A673 (cell line): ENCODE measurements around the gene LMCD1. TPM values are rescaled to one million over a fixed set of nuclear protein-coding genes. Genes with fewer than 3 reads are reported as not detected.

Experiments
- BruUV-seq: library from RNA; stranded (reverse); fragments of 400-500 nt; replicated peaks from 2 replicates; lab custom pipeline; 2021; lab: Mats Ljungman, UMichigan
- CTCF ChIA-PET: fragments of 300-600 bp; sonication (Branson Sonifier 250); formaldehyde crosslinking; loops from one replicate; lab custom pipeline; 2022; ENCODE audit warnings: antibody characterized with exemption; lab: Charles Lee
- POLR2A ChIA-PET: fragments of 300-600 bp; sonication (Branson Sonifier 250); formaldehyde crosslinking; loops from one replicate; lab custom pipeline; 2022; ENCODE audit warnings: antibody characterized with exemption; ENCODE audit not compliant: low non-redundant PET; lab: Charles Lee
- DNase-seq: peaks from one replicate; pipeline ENCODE4 v3.0.0-alpha.2; 2015; ENCODE audit warnings: low spot score
- H3K27ac ChIP-seq: fragments of 200-600 bp; sonication (generic); 2 replicates; pipeline ENCODE4 v1.5.1; 2016; ENCODE audit warnings: mixed run types, low read depth, mild to moderate bottlenecking, mixed read lengths, antibody characterized with exemption, low read length; ENCODE audit not compliant: poor library complexity, severe bottlenecking
- H3K27me3 ChIP-seq: fragments of 200-600 bp; sonication (generic); replicated peaks from 2 replicates; pipeline ENCODE4 v1.6.1; 2017; ENCODE audit warnings: mixed run types, low read depth, mild to moderate bottlenecking, mixed read lengths, antibody characterized with exemption, low read length; ENCODE audit not compliant: insufficient read depth, poor library complexity
- H3K36me3 ChIP-seq: fragments of 200-600 bp; sonication (generic); 2 replicates; pipeline ENCODE4 v1.6.1; 2016; ENCODE audit warnings: mixed run types, mild to moderate bottlenecking, mixed read lengths, antibody characterized with exemption, low read length; ENCODE audit not compliant: insufficient read depth, poor library complexity, severe bottlenecking
- H3K4me1 ChIP-seq: fragments of 200-600 bp; sonication (generic); 2 replicates; pipeline ENCODE4 v1.6.1; 2017; ENCODE audit warnings: mixed run types, mild to moderate bottlenecking, mixed read lengths, antibody characterized with exemption, low read length; ENCODE audit not compliant: insufficient read depth, poor library complexity, severe bottlenecking
- H3K4me3 ChIP-seq: fragments of 200-600 bp; sonication (generic); 2 replicates; pipeline ENCODE4 v1.5.1; 2016; ENCODE audit warnings: low read depth, mixed run types, mild to moderate bottlenecking, mixed read lengths, low read length; ENCODE audit not compliant: poor library complexity, severe bottlenecking
- H3K9me3 ChIP-seq: fragments of 200-600 bp; sonication (generic); 2 replicates; pipeline ENCODE4 v1.6.1; 2016; ENCODE audit warnings: mixed run types, low read depth, mild to moderate bottlenecking, mixed read lengths, antibody characterized with exemption, low read length; ENCODE audit not compliant: poor library complexity, severe bottlenecking
- EZH2 ChIP-seq: fragments of 200-600 bp; sonication (generic); IDR thresholded peaks from 2 replicates; pipeline ENCODE4 v1.6.1; 2017; ENCODE audit warnings: borderline replicate concordance, low read depth, mild to moderate bottlenecking, mixed read lengths, antibody characterized with exemption, low read length; ENCODE audit not compliant: poor library complexity, severe bottlenecking
- intact Hi-C: fragments of 100-400 bp; cut with micrococcal nuclease; formaldehyde crosslinking; loops from one replicate; pipeline ENCODE4 v1.10.0; 2022; ENCODE audit not compliant: unreplicated experiment
- total RNA-seq: library from RNA; stranded (reverse); gene quantifications from 2 replicates; pipeline ENCODE4 v1.2.3, GENCODE V29; 2021
- TF ChIP-seq, protein P1 (sequence below): fragments of 300-800, 200-600 bp; sonication (generic); conservative IDR thresholded peaks from 2 replicates; pipeline ENCODE4 v1.5.1; 2017; ENCODE audit warnings: low read depth, mild to moderate bottlenecking, antibody characterized with exemption, low read length, moderate library complexity, mixed read lengths

Gene LMCD1
- total RNA-seq, 1 experiment from 2014 or later = 4.3 TPM

DNA sequence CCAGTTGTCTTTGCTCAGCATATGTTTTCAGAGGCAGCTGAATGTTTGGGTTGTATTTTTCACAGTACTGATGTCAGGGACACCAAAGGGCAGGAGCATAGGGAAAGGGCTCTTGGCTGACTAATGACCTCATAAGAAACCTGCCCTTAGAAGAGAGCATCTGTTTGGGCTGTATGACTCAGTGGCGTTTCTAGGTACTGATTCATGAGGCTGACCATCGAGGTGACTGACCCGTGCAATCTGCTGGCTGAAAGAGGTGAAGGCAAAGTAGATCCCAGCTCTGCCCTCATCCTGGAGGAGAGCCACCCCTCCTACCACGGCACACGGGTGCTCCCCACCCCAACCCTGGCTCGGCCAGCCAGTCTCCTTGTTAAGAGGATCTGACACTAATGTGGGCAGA is 8.3 kb downstream of the LMCD1 start:
- peaks cover 2% of the 10 kb centered on the region for H3K27me3 ChIP-seq
- ChIA-PET POLR2A (no interaction called here), CTCF (no interaction called here)
- H3K27ac ChIP-seq = no peak overlapping the region
- no peaks in the 10 kb centered on the region for H3K36me3 ChIP-seq
- BruUV-seq = no TSS peak
- H3K4me3 ChIP-seq = no peak overlapping the region
- no peak for TF ChIP-seq EZH2
- TF ChIP-seq, protein P1, sequence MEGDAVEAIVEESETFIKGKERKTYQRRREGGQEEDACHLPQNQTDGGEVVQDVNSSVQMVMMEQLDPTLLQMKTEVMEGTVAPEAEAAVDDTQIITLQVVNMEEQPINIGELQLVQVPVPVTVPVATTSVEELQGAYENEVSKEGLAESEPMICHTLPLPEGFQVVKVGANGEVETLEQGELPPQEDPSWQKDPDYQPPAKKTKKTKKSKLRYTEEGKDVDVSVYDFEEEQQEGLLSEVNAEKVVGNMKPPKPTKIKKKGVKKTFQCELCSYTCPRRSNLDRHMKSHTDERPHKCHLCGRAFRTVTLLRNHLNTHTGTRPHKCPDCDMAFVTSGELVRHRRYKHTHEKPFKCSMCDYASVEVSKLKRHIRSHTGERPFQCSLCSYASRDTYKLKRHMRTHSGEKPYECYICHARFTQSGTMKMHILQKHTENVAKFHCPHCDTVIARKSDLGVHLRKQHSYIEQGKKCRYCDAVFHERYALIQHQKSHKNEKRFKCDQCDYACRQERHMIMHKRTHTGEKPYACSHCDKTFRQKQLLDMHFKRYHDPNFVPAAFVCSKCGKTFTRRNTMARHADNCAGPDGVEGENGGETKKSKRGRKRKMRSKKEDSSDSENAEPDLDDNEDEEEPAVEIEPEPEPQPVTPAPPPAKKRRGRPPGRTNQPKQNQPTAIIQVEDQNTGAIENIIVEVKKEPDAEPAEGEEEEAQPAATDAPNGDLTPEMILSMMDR = no peak
- H3K9me3 ChIP-seq = no peaks in the 10 kb centered on the region
- DNase-seq = no peak
- H3K4me1 ChIP-seq = peaks cover 3% of the 10 kb centered on the region
- intact Hi-C loops = no loop called here

DNA sequence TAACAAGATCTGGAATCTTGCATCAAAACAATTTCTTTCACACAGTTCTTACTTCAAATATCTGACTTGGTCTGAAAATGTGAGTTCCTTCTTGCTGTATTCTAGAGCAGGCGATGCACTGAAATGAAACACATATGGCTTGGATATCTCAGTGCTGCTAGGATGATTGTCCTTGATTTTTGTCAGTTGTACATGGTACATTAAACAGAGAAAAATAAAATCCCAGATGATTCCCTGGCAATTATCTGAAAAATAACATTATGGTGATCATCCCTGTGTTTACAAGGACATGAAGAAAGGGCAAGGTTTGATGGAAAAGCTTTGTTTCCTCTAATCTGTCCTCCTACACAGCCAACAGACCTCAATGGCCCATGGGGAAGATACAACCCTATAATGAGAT is 10.6 kb downstream of the LMCD1 start:
- Histone ChIP-seq H3K27me3 (peaks cover 2% of the 10 kb centered on the region), H3K27ac (no peak overlapping the region), H3K36me3 (no peaks in the 10 kb centered on the region), H3K4me3 (no peak overlapping the region), H3K4me1 (no peaks in the 10 kb centered on the region), H3K9me3 (no peaks in the 10 kb centered on the region)
- POLR2A ChIA-PET = no interaction called here
- no TSS peak for BruUV-seq
- TF ChIP-seq, protein P1 = no peak
- TF ChIP-seq EZH2 = no peak
- no peak for DNase-seq
- CTCF ChIA-PET = no interaction called here
- intact Hi-C loops = no loop called here

DNA sequence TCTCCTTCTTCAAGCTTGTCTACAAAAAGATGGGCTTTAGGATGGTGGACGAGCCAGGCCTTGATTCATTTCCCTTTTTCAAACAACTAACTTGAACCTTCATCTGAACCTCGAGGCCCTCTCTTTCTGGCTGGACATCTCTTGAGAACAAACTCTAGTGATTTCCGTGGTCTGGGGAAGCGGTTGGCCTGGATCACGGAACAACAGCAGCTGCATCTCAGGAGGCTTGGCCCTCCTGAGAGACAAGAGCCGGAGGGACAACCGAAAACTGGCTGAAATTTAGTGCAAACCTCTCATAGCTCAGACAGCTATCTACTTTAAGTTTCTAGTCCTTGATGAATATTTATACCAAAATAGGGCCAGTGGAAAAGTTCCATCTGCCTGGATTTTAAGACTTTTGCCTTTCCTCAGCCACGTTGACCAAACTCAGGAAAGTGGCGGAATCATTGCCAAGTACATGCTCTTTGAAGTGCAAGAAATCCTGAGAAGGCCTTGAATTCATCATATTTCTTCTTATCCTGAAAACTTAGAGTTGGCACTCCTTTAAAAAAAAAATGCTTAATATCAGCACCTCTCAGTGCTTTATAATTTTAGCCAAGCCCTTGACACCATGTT is 14.5 kb downstream of the LMCD1 start:
- no peaks in the 10 kb centered on the region for H3K4me1 ChIP-seq
- H3K27ac ChIP-seq = no peak overlapping the region
- POLR2A ChIA-PET = no interaction called here
- BruUV-seq = no TSS peak
- H3K27me3 ChIP-seq = peaks cover 2% of the 10 kb centered on the region
- CTCF ChIA-PET = no interaction called here
- H3K9me3 ChIP-seq = no peaks in the 10 kb centered on the region
- DNase-seq = no peak
- TF ChIP-seq EZH2 = no peak
- TF ChIP-seq, protein P1 = no peak
- H3K36me3 ChIP-seq = no peaks in the 10 kb centered on the region
- no peak overlapping the region for H3K4me3 ChIP-seq
- intact Hi-C loops = no loop called here
